KBM-7 (cell line): Measurements from ENCODE around the gene PRAC2.

Experiments
- DNase-seq: peaks from one replicate; pipeline ENCODE4 v3.0.0-alpha.2; 2015
- in situ Hi-C: fragments of 300-500 bp; cut with MboI; formaldehyde crosslinking; loops from 2 replicates; pipeline ENCODE4 v1.14.3; 2020; ENCODE audit warnings: low sequenced_read_pairs, low pct_unique_long_range_greater_than_20kb, mixed read lengths

PRAC2 gene

DNA sequence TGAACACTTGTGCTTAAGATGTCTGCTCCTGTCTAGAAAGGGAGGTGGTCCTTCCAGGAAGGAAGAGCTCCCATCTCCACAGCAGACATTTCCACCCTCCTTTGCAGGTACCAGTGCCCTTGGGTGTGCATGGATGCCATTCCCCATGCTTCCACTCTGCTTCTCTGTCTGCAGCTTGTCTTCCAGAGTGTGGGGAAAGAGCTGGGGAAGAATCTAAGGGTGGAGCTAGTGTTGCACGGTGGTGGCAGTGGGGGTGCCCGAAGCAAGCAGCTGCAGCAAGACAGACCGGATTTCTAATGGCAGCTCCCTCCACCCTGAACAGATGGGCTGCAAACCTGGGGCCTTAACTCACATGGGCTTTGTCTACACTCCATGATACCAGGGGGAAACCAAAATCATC, 28.2 kb downstream of the PRAC2 start:
- DNase-seq, result no peak
- in situ Hi-C loops, result no loop called here

DNA sequence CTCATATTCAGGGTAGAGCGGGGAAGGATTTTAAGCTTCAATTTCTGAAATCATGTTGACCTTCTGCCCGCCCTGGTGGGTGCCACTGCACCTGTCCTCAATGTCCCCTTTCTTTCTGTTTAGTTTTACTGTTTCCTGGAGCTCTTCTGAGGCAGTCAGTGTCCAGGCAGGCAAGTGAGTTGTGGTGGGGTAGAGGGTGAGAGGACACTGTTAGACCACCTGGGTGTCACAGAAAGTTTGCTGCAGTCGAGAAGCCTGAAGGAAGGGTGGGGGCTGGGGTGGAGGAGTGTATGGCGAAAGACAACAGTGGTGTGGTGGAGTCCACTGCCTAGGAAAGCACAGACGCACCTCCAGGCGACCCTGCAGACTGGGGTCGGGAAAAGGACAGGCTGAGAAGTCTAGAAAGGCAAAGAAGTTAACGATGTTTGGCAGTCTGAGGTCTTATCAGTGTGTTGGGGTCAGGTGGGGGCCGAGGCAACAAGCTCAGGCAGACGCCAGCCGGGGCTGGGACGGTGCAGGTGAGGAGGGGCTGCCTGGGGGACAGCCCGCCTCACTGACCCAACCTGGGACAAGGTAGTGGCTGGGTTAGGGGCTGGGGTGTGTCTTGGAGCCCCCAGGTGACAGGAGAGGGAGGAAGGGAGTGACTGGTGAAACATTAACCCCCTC, 28.9 kb downstream of the PRAC2 start:
- no peak for DNase-seq
- in situ Hi-C loops, result no loop called here

DNA sequence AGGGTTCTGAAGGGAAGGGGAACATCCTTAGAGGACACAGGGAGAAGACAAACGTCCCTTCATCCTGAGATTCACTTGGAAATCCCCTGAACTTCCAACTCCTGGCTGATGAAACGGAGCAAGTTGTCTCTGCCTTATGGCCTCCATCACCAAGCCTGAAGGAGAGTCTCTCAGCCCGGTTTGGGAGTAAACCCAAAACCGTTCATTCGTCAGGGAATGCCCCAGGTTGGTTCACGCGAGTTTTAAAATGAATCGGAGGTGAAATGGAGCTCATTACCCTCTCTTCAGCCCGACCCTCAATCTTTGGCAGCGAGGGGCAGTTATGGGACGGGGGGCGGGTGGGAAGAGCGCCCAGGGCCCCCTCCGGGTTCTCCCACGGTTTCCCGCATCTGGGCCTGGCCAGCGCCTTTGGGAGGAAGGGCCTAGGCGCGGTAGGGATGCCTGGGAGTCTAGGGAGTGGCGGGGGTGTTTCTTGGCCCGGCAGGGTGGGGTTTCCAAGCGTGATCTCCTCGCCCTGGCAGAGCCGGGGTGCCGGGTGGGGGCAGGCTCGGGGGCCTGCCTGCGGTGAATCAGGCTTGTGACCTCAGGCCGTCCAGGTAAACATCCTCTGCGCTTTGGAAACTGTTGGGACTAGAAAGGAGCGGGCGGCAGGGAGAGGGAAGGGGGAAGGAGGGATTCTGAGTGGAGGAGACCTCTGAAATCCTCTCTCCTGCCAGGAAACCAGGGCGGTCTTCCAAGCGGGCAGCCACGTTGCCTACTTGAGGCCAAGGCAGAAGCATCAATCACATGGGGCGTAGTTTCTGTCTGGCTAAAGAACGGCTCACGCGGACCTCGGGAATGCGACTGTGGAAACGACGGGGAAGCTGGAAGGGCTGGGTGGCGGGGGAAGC, 29.7 kb downstream of the PRAC2 start:
- in situ Hi-C loops, result no loop called here
- no peak for DNase-seq

DNA sequence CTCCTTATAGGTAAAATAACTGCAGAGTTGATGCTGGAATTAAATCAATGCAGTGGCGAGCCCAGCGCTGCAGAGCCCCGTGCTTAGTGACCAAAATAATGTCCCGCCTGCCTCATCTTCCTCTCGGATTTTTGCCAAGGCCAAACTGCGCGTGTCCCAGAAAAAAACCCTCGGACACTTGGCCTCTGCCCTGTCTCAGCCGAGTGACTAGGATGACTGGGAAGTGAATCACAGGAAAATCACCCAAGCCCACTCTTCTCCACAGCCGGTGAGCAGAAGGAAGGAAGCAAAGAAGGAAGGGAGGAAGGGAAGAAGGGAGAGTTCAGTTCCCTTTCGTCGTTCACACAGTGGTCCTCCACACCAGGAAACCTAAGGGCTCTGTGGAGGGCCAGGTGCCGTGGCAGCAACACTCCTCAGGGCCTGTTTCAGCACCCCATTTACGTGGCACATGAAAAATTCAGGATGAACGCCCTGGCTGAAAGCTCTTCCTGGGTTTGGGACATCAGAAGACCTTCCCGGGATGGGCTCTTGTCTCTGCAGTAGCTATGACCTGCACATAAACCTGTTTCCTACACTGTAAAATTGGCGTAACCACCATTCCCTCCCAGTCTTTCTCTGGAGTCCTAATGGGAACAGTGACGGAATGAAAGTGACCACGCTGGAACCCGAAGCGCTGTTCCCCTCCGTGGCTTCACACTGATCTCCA, 31.0 kb downstream of the PRAC2 start:
- DNase-seq, result no peak
- in situ Hi-C loops, result no loop called here

DNA sequence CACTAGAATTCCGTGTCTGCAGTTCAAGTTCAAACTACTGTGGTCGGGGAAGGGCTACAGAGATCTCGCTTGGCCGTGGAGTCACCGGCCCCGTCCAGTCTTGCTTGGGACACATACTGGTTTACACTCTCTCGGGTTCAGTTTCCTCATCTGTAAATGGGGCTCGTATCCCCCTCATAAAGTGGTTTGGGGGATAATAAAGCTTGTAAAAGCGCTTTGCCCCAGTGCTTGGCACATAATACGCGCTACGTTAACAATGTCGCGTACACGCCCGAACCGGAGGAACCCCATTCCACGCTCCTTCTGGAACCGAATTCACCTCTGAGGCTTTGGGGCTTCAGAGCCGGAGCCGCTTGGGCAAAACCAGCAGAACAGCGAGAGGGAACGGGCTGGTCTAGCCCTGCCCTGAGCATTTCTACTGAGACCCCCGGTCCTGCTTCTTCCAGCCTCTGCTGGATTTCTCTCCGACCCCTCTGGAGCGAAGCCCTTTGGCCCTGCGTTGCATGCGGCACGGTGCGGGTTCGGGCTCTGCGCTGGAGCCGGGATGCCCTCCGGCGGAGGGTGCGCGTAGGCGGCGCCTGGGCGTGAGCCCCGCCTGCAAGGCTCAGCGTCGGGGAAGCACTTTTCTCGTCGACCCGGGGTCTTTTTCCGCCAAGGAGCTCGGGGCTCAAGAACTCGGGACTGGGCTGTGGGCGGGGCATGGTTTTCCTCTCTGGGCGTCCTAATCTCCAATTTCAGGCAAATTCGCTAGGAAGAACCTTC, 31.7 kb downstream of the PRAC2 start:
- in situ Hi-C loops, result no loop called here
- no peak for DNase-seq

DNA sequence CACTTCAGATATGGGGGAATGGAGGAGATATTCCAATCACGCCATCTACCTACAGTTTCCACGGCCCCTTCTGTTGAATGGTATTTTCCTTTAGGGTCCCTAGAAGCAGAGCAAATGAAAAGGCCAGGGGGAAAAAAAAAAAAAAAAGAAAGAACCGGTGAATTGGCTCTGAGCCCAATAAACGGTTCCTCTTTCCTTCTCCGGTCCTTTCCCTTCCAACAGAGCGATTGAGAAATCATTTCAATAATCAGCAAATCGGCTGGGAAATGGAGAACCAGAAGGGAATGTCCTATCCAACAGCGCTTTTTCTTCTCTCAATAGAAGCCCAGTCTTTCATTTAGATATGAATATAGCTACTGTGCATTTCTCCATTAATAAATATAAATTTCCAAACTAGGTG, 32.4 kb downstream of the PRAC2 start:
- in situ Hi-C loops, result no loop called here
- peak; percentile 56 for DNase-seq

DNA sequence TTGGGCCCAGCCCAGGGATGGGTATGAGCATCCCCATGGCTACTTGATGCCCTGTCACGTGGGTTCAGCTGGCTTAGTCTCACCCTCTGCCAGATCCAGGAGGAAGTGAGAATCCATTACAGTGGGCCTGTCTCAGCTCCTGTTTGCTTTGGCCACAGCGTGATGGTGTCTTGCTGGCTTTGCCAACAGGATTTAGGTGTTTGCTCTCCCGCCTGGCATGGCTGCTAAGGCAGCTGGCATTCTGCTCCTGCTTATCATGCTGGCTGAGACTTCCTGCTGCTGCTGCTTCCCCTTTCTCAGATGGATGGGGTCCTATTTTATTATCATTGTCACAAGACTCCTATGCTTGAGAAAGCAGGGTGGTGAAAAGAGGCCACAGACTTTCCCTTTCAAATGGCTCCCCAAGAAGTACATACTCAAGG, 33.9 kb downstream of the PRAC2 start:
- in situ Hi-C loops, result no loop called here

DNA sequence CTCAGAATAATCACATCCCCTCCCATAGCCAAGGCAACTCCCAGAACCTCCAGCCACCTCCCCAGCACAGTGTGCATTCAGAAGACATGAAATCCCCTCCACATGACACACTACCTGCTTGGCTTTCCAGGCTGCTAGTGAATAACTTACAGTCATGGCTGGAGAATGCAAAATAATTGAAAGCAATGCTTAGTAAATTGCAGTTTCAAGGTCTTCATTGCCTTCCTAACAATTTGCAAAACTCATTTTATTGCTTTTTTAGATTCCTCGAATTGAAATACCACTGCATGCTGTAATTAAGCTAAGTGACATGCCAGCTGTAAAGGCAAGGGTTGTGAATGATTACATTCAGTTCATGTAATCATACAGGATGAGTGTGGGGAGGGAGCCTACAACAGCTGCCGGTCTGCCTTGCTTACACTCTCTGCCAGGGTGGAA, 34.6 kb downstream of the PRAC2 start:
- in situ Hi-C loops, result no loop called here
- DNase-seq, result no peak

More for the DNA sequence above, 33.9 kb downstream of the PRAC2 start:
- peak; percentile 58 for DNase-seq

DNA sequence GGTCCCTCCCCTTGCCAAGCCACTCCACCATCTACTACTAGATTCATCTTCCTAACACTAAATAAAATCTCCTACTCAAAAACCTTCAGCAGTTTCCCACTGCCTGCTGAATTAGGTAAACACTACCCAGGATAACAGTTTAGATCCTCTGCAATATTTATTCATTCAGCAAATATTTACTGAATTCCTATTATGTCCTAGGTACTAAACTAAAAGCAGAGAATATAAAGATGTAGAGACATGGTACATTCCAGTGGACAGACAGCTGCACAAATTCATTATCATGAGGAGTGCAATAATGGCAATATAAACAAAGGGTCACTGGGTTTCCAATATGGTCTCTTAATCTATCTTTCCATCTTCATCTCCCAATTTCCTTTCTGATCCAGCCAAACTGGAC, 36.3 kb downstream of the PRAC2 start:
- in situ Hi-C loops, result no loop called here
- DNase-seq, result no peak

DNA sequence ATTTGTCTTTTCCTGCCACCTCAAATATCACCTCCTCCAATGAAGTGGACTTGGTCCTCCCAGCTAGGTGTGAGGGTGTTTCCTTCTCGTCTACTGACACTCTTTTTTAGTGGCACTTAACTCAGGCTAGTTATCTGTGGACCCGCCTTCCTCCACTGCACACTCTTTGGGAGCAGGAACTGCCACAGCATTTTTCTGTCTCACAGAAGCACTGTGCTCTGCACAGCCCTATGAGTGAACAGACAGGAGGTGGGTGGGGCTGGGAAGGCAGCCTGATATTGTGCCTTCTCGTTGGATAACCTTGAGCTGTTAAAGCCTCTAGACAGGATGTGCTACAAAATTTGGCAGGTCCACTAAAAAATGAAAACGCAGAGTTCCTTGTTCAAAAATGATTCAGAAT, 37.4 kb downstream of the PRAC2 start:
- in situ Hi-C loops, result no loop called here
- DNase-seq, result no peak

DNA sequence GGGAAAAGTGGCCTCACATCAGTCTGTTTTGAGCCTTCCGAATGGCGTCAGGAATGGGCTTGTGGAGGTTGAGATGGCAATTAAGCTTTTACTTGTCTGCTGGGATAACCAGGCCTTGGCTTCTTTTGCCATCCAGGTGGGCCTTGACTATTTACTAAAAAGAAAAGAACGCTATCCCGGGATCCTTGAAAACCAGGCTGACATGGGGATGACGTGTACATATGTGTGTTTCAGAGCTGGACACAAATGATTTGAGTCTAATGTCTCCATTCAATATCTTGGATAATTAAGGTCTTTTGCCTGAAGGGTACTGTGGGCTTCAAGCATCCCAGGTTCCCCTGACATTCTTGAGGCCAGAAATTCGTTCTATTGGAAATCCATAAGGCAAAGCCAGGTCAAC, 38.1 kb downstream of the PRAC2 start:
- in situ Hi-C loops, result no loop called here
- no peak for DNase-seq

DNA sequence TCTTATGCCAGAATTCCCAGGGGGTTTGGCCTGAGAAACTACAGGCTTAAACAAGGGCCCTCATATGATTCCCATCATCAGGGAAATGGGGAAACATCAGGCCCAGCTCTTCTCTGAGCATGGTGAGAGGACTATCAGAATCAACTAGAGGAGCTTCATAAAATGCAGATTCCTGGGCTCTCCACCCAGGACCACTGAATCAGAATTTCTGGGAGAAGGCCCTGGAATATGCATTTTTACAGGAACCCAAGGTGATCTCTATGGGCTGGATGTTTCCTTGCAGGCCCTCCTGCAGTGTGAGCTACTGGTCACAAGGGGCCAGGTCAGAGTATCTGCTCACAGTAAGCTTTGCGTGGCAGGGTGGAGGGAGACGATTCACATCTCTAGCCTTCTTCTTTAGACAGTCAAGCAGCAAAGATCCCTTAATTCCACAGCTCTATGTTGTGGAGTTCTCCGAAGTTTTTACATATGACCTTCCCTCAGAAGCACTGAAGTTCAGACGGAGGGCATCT, 44.3 kb downstream of the PRAC2 start:
- in situ Hi-C loops, result no loop called here
- no peak for DNase-seq

DNA sequence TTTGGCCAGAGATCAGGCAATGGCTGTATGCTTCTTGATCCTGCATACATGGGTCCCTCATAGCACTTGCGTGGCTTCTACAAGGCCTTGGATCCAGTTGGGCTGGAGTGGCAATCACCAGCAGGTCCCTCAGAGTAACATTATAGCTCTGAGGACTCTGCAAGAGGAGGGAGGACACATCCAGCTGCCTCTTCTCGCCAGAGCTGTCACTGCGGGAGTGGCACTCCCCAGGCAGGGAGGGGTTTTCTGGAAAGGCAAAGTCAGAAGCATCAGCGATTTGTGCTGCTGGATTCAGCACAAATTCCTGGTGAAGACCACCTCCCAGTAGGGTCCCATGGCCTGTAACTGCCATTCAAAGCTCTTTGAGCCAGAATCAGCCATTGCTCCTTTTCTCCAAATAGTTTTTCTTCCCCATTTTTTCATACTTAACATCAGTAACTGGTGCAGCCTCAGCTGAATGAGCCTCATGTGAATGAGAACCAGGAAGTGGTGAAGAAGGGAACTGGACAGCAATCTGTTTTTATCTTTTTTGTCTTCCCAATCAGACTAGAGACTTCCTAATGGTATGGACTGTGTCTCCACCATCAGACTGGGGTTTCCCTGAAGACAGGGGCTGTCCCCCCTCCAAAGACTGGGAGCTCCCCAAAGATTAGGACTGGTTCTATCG, 46.2 kb downstream of the PRAC2 start:
- peak; percentile 16 for DNase-seq
- in situ Hi-C loops, result no loop called here

DNA sequence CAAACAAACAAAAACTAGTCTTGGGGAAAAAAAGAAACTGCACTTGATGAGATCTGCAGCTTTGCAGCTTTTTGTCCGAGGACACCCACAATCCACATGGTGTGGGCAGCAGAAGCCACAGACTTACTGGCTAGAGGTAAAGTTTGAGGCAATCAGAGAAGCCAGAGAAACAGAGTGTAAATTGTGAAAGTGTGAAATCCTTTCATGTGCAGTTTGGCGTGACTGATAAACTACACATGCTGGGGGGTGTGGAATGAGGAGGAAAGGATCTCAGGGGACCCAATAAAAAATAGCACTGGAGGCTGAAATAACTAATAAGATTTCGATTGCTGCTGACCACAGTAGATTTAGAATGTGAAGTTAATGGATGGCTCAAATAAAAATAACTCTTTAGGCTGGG, 48.0 kb downstream of the PRAC2 start:
- in situ Hi-C loops, result no loop called here
- DNase-seq, result no peak

DNA sequence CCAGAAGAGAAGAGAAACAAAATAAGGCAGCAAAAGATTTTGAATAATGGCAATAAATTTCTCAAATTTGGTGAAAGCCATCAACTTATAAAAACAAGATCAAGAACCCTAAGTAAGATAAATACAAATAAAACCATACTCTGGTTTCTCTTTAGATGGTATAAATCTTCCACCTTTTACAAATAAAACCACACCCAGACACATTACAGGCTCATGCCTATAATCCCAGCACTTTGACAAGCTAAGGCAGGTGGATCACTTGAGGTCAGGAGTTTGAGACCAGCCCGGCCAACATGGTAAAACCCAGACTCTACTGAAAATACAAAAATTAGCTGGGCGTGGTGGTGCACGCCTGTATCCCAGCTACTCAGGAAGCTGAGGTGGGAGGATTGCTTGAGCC, 50.3 kb downstream of the PRAC2 start:
- no peak for DNase-seq
- in situ Hi-C loops, result no loop called here
